Keratinocyte (primary cell): Measurements from ENCODE around the gene PARL.

Source experiments
- CTCF ChIP-seq, 3 experiments: IDR thresholded peaks in 1 of 3; conservative IDR thresholded peaks in 1 of 3; optimal IDR thresholded peaks in 1 of 3; 2 replicates in 2 of 3; 3 replicates in 1 of 3; pipeline versions ENCODE3 to v1.5.1; 2011; ENCODE audit warnings: low read length in 3 of 3, mild to moderate bottlenecking in 3 of 3, moderate library complexity in 2 of 3, control low read depth in 1 of 3, inconsistent platforms in 1 of 3; ENCODE audit not compliant: insufficient read depth in 2 of 3; ENCODE audit errors: extremely low read depth in 1 of 3
- EZH2 ChIP-seq: IDR thresholded peaks from one replicate; pipeline ENCODE4 v1.6.1; 2012; ENCODE audit warnings: inconsistent platforms, mild to moderate bottlenecking, low read length, moderate library complexity

GRCh38 chr3:183779896-183780465 lies 104.7 kb downstream of the PARL start:
- TF ChIP-seq EZH2 = no peak
- no peak for TF ChIP-seq CTCF (optimal IDR thresholded peaks at IDR 0.05 in 1 of 3, IDR thresholded peaks at IDR 0.05 in 1 of 3, conservative IDR thresholded peaks at IDR 0.05 in 1 of 3; ENCODE audit: extremely low read depth in 1 of 3, insufficient read depth in 2 of 3, low read length in 3 of 3)
